Stimulated activated CD8-positive, alpha-beta memory T cell treated with anti-CD3 and anti-CD28 coated beads, Interleukin-7, amount 100 ng/mL, for 4 hours (primary cell): ENCODE data around the gene IL17RA.
A peak's percentile ranks its signal among the peaks of the same experiment; 100 is the strongest.

Source experiments
- DNase-seq, 2 donors: peaks; one replicate each; pipeline ENCODE4 v3.0.0-alpha.2; 2020; ENCODE audit warnings: low read depth in 2 of 2

Gene IL17RA

GRCh38 chr22:17083811-17084441 lies 874 bp upstream of the IL17RA start:
- no peak for DNase-seq

- DNase-seq = peak in 1 of 2 donors; percentile 50
Observed at GRCh38 chr22:17085277-17086181, 729 bp downstream of the IL17RA start.

GRCh38 chr22:17086296-17086695 lies 1.5 kb downstream of the IL17RA start:
- DNase-seq = no peak

- DNase-seq = no peak
Observed at GRCh38 chr22:17086788-17087497, 2.1 kb downstream of the IL17RA start.

- no peak for DNase-seq
Observed at GRCh38 chr22:17087498-17088131, 2.8 kb downstream of the IL17RA start.

GRCh38 chr22:17090550-17090949 lies 5.8 kb downstream of the IL17RA start:
- DNase-seq = no peak

GRCh38 chr22:17091851-17092250 lies 7.1 kb downstream of the IL17RA start:
- DNase-seq = no peak

- no peak for DNase-seq
Observed at GRCh38 chr22:17093081-17093480, 8.3 kb downstream of the IL17RA start.

GRCh38 chr22:17095538-17095937 lies 10.7 kb downstream of the IL17RA start:
- DNase-seq = no peak

GRCh38 chr22:17096071-17096470 lies 11.3 kb downstream of the IL17RA start:
- no peak for DNase-seq

GRCh38 chr22:17097062-17097461 lies 12.3 kb downstream of the IL17RA start:
- no peak for DNase-seq

- no peak for DNase-seq
Observed at GRCh38 chr22:17097701-17098100, 12.9 kb downstream of the IL17RA start.

GRCh38 chr22:17098379-17098819 lies 13.6 kb downstream of the IL17RA start:
- DNase-seq = no peak

GRCh38 chr22:17100621-17101020 lies 15.8 kb downstream of the IL17RA start:
- no peak for DNase-seq

GRCh38 chr22:17101475-17102296 lies 16.9 kb downstream of the IL17RA start:
- no peak for DNase-seq

GRCh38 chr22:17102297-17102667 lies 17.5 kb downstream of the IL17RA start:
- DNase-seq = no peak

- no peak for DNase-seq
Observed at GRCh38 chr22:17103351-17103750, 18.6 kb downstream of the IL17RA start.

- no peak for DNase-seq
Observed at GRCh38 chr22:17104336-17104935, 19.6 kb downstream of the IL17RA start.

GRCh38 chr22:17105143-17106129 lies 20.6 kb downstream of the IL17RA start:
- DNase-seq = no peak
